ENCODE data around the gene GSPT1.
A peak's percentile ranks its signal among the peaks of the same experiment; 100 is the strongest.
"Not testable (repeated sequence)": the region's sequence is repeated elsewhere in the genome, so short reads cannot be mapped to it uniquely, and the experiment has no call there.

The GSPT1 gene

DNA sequence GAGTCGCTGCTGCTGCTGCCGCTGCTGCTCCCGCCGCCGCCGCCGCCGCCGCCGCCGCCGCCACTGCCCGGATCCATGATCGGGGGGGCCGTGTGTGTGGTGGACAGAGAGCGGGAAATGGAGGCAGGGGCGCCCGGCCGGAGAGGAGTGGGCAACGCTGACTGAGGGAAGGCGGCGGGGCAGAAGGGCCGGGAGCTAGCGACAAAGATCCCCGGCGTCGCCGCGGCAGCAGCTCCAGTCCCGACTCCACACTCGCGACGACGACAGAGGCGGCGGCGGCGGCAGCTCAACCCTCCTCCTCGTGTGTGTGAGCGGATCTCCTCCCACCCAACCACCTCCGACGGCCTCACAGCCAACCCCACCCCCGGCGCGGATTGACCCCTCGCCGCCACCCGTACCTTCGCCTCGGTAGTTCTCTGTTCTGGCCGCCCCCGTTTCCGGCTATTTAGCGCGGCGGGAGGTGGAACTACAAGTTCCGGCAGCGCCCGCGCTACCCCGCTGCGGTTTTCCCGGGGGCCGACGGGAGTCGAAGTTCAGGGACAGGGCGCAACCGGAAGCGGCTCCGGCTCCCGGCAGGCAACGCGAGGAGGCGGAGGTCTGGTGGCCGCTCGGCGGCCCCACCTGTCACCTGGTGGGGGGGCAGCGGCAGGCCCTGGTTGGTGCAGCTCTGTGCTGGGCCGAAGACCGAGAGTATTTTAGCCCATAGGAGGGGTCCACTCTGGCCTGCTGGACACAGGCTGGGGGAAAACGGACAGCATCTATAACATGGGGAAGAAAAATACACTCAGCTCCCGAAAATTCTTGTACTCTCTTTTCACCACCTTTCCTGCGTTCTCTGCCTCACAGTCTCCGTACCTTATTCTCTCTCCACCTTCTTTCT, at the start of gene GSPT1:
Gene GSPT1, minus strand, starts transcription at position 313 of the 880 bp plus-strand sequence. Its CDS starts 236 bp downstream, at position 77.
- DNase-seq, result peak; percentile 91

DNA sequence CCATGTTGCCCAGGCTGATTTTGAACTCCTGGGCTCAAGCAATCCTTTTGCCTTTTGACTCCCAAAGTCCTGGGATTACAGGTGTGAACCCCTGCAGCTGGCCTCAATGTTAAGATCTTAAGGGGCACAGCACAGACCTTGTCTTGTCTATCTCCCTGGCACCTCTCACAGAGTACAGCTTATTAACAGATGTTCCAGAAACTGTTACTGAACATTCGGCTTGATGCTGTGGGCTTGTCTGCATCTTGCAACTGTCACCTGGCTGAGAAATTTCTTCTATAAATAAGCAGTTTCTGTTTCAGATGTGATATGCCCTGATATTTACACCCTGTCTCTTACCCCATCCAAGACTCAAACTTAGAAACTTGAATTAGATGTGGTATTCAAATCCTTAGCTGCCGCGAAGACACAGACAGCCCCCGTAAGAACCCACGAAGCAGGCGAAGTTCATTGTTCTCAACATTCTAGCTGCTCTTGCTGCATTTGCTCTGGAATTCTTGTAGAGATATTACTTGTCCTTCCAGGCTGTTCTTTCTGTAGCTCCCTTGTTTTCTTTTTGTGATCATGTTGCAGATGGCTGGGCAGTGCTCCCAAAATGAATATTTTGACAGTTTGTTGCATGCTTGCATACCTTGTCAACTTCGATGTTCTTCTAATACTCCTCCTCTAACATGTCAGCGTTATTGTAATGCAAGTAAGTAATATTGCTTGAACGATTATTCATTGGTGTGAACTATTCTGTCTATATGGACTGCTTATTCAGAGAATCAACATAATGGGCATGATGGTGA, 49.2 kb upstream of the GSPT1 start, which contains the start of gene TNFRSF17:
Gene TNFRSF17, plus strand, starts transcription at position 450 of the 791 bp plus-strand sequence. Its CDS starts 115 bp downstream, at position 565.
- no peak for DNase-seq

DNA sequence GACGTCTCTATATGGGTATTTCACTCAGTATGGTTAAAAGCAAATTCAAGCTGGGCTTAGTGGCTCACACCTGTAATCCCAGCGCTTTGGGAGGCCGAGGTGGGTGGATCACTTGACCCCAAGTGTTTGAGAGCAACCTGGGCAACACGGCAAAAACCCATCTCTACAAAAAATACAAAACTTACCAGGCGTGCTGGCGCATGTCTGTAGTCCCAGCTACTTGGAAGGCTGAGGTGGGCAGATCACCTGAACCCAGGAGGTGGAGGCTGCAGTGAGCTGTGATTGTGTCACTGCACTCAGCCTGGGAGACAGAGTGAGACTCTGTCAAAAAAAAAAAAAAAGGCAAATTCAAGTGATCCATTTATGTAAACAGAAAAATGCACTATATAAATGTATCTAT, 48.0 kb upstream of the GSPT1 start:
- no peak for DNase-seq

DNA sequence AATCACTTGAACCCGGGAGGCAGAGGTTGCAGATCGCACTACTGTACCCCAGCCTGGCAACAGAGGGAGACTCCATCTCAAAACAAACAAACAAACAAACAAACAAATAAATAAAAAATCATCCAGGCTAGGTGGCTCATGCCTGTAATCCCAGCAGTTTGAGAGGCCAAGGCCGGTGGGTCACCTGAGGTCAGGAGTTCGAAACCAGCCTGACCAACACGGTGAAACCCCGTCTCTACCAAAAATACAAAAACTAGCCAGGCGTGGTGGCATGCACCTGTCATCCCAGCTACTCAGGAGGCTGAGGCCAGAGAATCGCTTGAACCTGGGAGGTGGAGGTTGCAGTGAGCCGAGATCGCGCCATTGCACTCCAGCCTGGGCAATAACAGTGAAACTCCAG, 47.2 kb upstream of the GSPT1 start:
- DNase-seq, result not testable (repeated sequence)

DNA sequence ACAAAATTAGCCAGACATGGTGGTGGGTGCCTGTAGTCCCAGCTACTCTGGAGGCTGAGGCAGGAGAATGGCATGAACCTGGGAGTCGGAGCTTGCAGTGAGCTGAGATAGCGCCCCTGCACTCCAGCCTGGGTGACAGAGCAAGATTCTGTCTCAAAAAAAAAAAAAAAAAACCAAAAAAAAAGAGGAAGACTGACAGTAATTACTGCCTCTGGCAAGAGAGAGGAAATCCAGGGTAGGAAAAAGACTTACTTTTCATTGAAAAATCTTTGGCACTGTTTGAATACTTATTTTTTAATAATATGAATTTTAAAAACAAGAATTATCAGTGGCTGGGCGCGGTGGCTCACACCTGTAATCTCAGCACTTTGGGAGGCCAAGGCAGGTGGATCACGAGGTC, 46.7 kb upstream of the GSPT1 start:
- not testable (repeated sequence) for DNase-seq

DNA sequence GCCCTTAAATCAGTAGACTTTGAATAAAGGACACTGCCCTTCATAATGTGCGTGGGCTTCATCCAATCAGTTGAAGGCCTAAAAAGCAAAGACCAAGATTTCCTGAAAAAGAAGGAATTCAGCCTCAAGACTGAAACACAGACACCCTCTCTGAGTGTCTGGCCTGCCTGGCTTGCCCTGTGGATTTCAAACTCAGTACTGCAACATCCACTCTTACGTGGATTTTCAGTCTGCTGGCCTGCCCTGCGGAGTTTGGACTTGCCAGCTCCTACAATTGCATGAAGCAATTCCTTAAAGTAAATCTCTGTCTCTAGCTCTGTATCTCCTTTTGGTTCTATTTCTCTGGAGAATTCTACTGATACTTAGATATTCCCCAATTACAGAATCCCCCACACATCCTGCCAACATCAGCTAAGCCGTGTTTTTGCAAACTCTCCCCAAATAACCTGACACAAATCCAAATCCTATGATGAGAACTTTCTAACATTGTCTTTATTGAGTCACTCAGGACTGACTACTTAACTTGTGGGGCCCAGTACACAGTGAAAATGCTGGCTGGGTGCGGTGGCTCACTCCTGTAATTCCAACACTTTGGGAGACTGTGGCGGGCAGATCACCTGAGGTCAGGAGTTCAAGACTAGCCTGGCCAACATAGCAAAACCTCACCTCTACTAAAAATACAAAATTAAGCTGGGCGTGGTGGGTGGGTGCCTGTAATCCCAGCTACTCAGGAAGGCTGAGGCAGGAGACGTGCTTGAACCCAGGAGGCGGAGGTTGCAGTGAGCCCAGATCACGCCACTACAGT, 42.0 kb upstream of the GSPT1 start:
- no peak for DNase-seq

DNA sequence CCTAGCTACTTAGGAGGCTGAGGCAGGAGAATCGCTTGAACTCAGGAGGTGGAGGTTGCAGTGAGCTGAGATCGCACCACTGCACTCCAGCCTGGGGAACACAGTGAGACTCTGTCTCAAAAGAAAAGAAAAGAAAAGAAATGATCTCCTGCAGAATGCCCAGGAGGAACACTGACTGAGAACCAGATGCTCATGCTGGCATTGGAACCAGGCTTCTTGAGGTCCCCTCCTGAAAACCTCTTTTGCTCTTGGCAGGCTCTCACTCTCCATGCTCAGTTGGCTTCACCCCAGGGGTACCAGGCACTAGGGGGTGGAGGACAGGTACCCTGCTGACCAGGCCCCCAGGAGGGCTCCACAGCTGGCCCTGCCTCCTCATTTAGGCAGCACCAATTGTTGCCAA, 40.8 kb upstream of the GSPT1 start:
- DNase-seq, result no peak

DNA sequence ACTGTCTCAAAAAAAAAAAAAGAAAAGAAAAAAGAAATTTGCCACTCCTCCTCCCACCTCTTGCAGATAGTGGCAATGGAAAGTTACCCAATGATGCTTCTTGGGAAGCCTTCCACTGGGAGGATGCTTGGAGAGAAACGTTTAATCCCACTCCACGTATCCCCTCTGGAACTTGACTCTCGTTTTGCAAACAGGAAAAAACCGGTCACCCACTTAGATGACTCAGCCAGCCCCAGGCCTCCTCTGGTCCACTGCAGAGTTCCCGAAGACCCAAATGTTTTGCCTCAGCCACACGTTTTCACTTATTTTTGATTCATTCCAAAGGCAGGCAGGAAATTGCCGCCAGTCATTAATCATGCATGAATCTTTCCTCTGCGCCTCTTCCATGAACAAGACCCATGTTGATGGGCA, 40.0 kb upstream of the GSPT1 start:
- DNase-seq, result no peak

DNA sequence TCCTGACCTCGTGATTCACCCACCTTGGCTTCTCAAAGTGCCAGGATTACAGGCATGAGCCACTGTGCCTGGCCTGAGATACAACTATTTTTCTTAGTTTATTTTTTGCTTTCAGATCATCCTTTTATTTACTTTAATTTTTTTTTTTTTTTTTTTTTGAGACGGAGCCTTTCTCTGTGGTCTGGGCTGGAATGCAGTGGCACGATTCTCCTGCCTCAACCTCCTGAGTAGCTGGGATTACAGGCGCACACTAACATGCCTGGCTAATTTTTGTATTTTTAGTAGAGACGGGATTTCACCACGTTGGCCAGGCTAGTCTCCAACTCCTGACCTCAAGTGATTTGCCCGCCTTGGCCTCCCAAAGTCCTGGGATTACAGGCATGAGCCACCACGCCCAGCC, 37.8 kb upstream of the GSPT1 start:
- DNase-seq, result not testable (repeated sequence)

DNA sequence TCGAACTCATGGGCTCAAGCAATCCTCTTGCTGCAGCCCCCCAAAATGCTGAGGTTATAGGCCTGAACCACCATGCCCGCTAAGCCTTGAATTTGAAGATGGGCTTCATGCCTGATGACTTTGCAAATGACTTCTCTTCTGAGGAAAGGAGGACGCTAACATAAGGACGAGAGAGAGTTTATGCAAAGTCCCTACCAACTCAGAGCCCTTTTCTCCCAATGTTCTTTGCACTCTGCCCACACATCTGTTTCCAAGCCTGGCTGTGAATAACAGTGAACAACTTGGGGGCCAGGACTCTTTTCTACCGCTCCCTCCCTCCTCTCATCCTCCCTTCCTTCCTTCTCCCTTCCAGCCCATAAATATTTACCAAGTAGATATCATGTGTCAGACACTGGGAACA, 34.6 kb upstream of the GSPT1 start:
- no peak for DNase-seq

DNA sequence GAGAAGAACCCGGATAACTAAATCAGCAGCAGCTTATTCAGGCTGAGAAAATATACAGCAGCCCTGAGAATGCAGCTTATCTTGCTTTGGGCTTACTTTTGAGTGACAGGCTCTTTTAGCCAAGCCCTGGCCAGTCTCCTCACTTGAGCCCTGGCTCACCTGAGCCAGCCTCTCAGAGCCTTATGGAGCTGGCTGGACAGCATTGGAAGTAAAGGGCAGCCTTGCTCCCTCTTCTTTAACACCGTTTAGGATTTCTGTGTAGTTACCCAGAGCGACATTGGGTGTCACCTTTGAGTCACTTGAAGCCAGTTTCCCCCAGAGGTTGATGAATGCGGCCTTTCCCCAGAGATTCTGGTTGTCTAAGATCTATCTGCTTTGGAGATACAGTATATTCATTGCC, 33.8 kb upstream of the GSPT1 start:
- no peak for DNase-seq

DNA sequence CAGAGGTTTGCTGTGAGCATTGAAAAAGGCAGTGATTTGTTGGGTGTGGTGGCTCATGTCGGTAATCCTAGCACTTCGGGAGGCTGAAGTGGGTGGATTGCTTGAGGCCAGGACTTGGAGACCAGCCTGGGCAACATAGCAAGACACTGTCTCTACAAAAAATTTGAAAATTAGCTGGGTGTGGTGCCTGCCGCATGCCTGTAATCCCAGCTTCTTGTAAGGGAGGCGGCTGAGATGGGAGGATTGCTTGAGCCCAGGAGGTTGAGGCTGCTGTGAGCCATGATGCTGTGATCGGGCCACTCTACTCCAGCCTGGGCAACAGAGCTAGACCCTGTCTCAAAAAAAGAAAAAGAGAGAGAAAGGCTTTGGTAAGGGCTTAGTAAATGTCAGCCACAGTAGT, 33.1 kb upstream of the GSPT1 start:
- no peak for DNase-seq

DNA sequence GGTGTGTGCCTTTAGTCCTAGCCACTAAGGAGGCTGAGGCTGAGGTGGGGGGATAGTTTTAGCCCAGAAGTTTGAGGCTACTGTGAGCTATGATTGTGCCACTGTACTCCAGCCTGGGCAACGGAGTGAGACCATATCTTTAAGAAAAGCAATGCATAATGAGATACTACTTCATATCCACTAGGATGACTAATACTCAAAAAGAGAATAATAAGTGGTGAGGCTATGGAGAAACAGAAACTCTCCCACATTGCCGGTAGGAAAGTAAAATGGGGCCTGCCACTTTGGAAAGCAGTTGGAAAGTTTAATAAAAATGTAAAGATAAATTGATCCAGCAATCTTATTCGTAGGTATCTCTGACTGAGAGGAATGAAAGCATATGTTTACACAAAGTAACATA, 30.7 kb upstream of the GSPT1 start:
- DNase-seq, result no peak

DNA sequence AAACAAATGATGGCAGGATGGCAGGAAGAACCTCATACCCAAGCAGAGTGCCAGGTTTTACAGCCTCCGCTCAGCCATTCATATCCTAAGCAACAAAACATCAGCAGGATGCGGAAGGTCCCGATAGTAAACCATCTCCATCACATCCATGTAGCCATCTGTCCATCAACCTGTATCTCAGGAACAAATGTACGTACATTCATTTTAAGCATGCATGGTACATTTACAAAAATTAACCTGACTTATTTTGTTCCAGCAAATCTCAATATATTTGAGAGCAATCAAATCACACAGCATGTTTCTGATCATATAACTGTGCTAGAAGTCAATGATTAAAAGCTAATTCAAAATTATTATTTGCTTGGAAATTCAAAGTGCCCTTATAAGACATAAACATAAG, 26.2 kb upstream of the GSPT1 start, which contains the start of gene NPIPB2:
Gene NPIPB2, minus strand, starts transcription at position 101 of the 400 bp plus-strand sequence. Its CDS starts 0 bp downstream, at position 101.
- not testable (repeated sequence) for DNase-seq

DNA sequence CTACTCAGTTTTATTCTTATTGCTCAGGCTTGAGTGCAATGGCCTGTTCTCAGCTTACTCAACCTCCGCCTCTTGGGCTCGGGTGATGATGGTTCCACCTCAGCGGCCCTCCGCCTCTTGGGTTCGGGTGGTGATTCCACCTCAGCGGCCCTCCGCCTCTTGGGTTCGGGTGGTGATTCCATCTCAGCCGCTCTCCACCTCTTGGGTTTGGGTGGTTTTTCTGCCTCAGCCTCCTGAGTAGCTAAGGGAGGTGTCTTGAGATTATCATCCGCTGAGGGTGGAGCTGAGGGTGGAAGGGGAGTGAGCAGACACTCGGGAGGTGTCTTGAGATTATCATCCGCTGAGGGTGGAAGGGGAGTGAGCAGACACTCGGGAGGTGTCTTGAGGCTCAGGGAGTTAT, 11.6 kb upstream of the GSPT1 start:
- not testable (repeated sequence) for DNase-seq

DNA sequence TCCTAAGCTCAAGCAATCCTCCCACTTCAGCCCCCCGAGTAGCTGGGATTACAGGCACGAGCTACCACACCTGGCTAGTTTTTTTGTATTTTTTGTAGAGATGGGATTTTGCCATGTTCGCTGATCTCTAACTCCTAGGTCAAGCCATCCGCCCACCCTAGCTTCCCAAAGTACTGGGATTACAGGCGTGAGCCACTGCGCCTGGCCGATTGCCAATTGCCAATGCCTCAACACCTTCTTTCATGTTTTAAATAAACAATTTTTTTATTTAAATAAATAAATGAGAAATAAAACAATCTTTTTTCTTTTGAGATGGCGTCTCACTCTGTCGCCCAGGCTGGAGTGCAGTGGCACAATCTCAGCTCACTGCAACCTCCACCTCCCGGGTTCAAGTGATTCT, 8.3 kb upstream of the GSPT1 start:
- not testable (repeated sequence) for DNase-seq

DNA sequence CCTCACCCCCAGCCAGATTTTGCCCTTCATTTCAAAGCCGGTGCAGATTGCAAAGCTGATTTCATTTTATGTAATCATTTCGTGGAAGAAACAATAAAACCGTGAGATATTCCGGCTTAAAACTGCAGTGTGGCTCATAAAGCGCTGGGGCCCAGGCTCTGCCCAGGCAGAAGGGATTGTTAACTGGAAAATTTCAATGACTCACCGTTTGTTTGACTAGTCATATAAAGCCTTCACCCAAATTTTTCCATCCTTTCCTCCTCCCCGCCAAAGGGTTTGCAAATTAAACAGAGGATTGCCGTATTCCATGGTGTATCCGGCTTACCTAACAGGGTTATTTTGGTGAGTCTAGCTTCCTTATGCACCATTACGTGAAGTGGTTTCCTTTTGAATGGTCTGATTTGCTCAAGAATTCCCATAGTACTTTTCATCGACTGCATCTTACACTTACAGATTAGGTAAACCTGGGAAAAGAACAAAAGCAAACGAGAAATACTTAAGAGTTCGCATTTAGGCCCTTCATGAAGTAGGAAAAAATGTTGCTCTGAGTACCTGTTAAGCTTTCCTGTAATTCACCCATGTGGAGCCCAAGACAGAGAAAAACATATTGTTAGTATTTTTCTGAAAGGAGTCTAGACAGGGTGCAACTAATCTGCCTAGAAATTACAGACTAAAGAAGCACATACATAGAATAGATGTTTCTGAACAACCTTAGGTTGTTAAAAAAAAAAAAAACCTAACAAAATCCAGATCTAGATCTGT, 949 bp upstream of the GSPT1 start:
- no peak for DNase-seq

DNA sequence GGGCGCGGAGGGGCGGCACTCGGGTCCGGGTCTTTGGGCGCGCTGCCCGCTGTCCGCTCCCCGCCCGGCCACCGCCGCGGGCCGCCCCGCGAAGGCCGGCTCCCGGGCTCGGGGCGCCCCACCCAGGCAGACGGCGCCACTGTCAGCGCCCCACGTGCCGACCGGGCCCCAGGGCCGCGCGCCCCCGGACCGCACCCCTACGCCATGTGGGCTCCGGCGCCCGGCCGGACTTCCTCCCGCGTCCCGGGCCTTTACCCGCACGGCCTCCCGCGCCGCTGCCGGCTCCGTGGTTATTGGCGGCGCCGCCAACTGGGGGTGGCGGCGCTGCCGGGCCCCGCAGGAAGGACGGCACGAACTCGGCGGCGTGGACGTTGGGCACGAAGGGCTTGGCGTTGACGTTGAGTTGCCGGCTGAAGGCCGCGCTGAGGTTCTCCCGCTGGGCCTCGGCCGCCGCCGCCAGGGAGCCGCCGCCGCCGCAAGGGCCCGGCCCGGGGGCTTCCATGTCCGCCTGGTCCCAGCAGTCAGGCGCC, 577 bp downstream of the GSPT1 start:
- DNase-seq, result no peak

DNA sequence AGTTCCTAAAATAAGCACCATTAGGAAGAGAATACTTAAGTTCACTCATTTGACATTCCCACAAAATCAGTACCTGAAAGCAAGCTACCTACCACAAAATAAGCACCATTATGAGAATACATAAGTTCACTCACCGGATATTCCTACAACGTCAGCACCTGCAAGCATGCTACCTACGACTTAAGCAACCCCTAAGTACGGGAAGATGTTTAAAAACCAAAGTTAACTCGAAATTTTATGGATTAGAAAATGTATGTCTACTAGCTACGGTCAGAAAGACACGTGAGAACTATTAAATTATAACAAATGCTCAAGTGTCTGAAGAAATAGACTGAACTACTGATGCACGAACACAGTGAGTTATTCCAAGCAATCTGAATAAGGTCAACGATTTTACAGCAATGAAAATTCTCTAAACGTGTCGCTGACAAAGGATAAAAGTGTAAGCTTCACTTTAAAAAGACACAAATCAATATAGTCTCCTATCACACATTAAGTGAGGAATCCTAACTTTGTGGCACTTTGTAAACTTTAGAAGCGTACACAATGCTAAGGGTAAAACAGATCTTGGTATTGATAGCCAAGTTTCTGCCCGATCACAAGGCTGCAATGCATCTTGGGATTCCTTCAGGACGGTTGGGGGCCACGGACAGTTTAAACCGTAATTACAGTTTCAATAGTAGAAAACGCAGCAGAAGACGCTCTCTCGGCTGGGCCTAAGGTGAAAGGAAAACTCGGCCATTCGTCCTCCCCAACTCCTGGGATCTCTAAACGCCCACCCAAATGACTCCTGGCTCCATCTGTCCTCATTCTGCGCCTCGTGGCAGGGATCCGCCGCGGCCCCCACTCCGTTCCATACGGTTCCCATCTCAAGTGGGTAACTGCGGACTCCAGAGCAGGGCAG, 1.3 kb downstream of the GSPT1 start:
- DNase-seq, result no peak

DNA sequence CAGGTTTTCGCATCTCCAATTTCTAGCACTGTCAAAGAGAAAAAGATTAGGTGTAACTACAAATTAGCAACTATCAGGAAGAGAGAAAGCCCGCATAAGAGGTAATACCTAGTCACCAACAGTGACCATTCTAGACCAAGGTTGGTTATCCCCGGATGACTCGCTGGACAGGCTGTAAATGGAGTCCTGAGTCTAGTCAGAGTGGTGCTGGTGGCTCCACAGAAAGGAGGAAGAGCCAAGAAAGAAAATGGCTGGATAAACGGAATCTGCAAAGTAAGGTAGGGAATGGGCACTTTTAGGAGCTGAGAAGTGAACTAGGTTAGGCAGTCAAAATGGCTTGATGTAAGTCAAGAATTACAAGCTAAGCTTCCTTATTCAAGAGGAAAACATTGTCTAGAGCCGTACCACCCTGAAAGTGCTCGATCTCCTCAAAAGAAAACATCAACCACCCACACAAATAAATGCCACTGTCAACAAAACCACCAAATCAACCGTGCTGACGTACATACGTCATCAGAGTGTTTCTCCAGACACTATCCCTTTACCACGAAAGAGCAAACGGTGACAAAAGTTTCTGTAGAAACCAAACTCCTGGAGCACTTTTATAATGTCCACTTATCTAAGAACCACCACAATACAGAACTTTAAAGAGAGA, 2.2 kb downstream of the GSPT1 start:
- DNase-seq, result no peak
